ENCODE results near the gene NKIRAS2.

Gene NKIRAS2

GRCh38 chr17:42026857-42027589 is 7.1 kb downstream of the NKIRAS2 start:
- no peaks in the 10 kb centered on the region for H3K9me3 Mint-ChIP-seq
- H3K27me3 Mint-ChIP-seq (ENCODE audit: low read depth, poor library complexity), result peaks cover 2% of the 10 kb centered on the region
- H3K27ac Mint-ChIP-seq, result no peak overlapping the region
- H3K4me3 Mint-ChIP-seq, result peak overlapping the region; percentile 38
- no peak for TF ChIP-seq CTCF (IDR thresholded peaks at IDR 0.05)
- H3K4me1 Mint-ChIP-seq, result peaks cover 65% of the 10 kb centered on the region
- H3K36me3 Mint-ChIP-seq (ENCODE audit: low read depth), result peaks cover 14% of the 10 kb centered on the region
- DNase-seq, result no peak

- no peaks in the 10 kb centered on the region for H3K9me3 Mint-ChIP-seq
- peaks cover 9% of the 10 kb centered on the region for H3K36me3 Mint-ChIP-seq (ENCODE audit: low read depth)
- H3K27ac Mint-ChIP-seq, result no peak overlapping the region
- H3K4me3 Mint-ChIP-seq, result no peak overlapping the region
- H3K4me1 Mint-ChIP-seq, result peaks cover 65% of the 10 kb centered on the region
- TF ChIP-seq CTCF (IDR thresholded peaks at IDR 0.05), result no peak
- H3K27me3 Mint-ChIP-seq (ENCODE audit: low read depth, poor library complexity), result peaks cover 2% of the 10 kb centered on the region
- DNase-seq, result no peak
Measured at GRCh38 chr17:42027590-42027889, 7.7 kb downstream of the NKIRAS2 start.

- Mint-ChIP-seq H3K4me1 (peaks cover 65% of the 10 kb centered on the region), H3K27me3 (ENCODE audit: low read depth, poor library complexity) (peaks cover 2% of the 10 kb centered on the region), H3K36me3 (ENCODE audit: low read depth) (peaks cover 9% of the 10 kb centered on the region), H3K9me3 (no peaks in the 10 kb centered on the region), H3K4me3 (peak overlapping the region; percentile 70), H3K27ac (peak overlapping the region; percentile 67)
- TF ChIP-seq CTCF (IDR thresholded peaks at IDR 0.05), result peak; percentile 21
- DNase-seq, result peak; percentile 26
Measured at GRCh38 chr17:42027961-42028790, 8.3 kb downstream of the NKIRAS2 start.

- Mint-ChIP-seq H3K36me3 (ENCODE audit: low read depth) (peaks cover 9% of the 10 kb centered on the region), H3K4me3 (peak overlapping the region; percentile 70), H3K4me1 (peaks cover 68% of the 10 kb centered on the region), H3K27ac (peak overlapping the region; percentile 67), H3K27me3 (ENCODE audit: low read depth, poor library complexity) (peaks cover 2% of the 10 kb centered on the region), H3K9me3 (no peaks in the 10 kb centered on the region)
- DNase-seq, result no peak
- no peak for TF ChIP-seq CTCF (IDR thresholded peaks at IDR 0.05)
Measured at GRCh38 chr17:42028791-42029127, 8.9 kb downstream of the NKIRAS2 start.

- TF ChIP-seq CTCF (IDR thresholded peaks at IDR 0.05), result no peak
- Mint-ChIP-seq H3K4me3 (no peak overlapping the region), H3K9me3 (no peaks in the 10 kb centered on the region), H3K36me3 (ENCODE audit: low read depth) (peaks cover 4% of the 10 kb centered on the region), H3K27ac (no peak overlapping the region), H3K27me3 (ENCODE audit: low read depth, poor library complexity) (peaks cover 2% of the 10 kb centered on the region), H3K4me1 (peaks cover 57% of the 10 kb centered on the region)
- DNase-seq, result no peak
Measured at GRCh38 chr17:42031584-42031983, 11.7 kb downstream of the NKIRAS2 start.

Data from nephron progenitor cell (in vitro differentiated cells).